WTC11 (cell line): Measurements from ENCODE around the gene PPDPF. TPM values are rescaled to one million over a fixed set of nuclear protein-coding genes. Genes with fewer than 3 reads are reported as not detected.

Experiments used
- ATAC-seq: fragments of 200-7000 bp; cut with Tn5 transposase; 2 replicates; pipeline ENCODE4 v1.10.0; 2021; ENCODE audit warnings: mild to moderate bottlenecking, moderate library complexity
- CTCF ChIA-PET: fragments of 300-600 bp; sonication (Branson Sonifier 250); formaldehyde crosslinking; loops from one replicate; lab custom pipeline; 2021; ENCODE audit warnings: antibody characterized with exemption; lab: Charles Lee
- POLR2A ChIA-PET: fragments of 350-600 bp; sonication (Branson Sonifier 250); formaldehyde crosslinking; loops from one replicate; lab custom pipeline; 2021; ENCODE audit warnings: antibody characterized with exemption; lab: Charles Lee
- DNase-seq: peaks from one replicate; pipeline ENCODE4 v3.0.0; 2021; ENCODE audit warnings: low spot score
- H3K27ac Mint-ChIP-seq: 2 replicates; pipeline ENCODE4 v1.8.0; 2021; ENCODE audit warnings: mixed read lengths
- H3K27me3 Mint-ChIP-seq: 2 replicates; pipeline ENCODE4 v1.8.0; 2021; ENCODE audit warnings: low read depth, mild to moderate bottlenecking, moderate library complexity, mixed read lengths
- H3K36me3 Mint-ChIP-seq: 2 replicates; pipeline ENCODE4 v1.8.0; 2021; ENCODE audit warnings: mixed read lengths
- H3K4me1 Mint-ChIP-seq: 2 replicates; pipeline ENCODE4 v1.8.0; 2022; ENCODE audit warnings: mixed read lengths
- H3K4me3 Mint-ChIP-seq: 2 replicates; pipeline ENCODE4 v1.8.0; 2021; ENCODE audit warnings: mild to moderate bottlenecking, moderate library complexity, mixed read lengths
- H3K9me3 Mint-ChIP-seq: 2 replicates; pipeline ENCODE4 v1.8.0; 2021; ENCODE audit warnings: mixed read lengths
- ATF1 ChIP-seq: sonication (generic); formaldehyde crosslinking; IDR thresholded peaks from 2 replicates; pipeline ENCODE4 v1.8.1; 2023; ENCODE audit warnings: mild to moderate bottlenecking, moderate library complexity, missing genetic modification reagents
- CBFB ChIP-seq: sonication (generic); formaldehyde crosslinking; IDR thresholded peaks from 2 replicates; pipeline ENCODE4 v1.8.1; 2022; ENCODE audit warnings: mild to moderate bottlenecking, low read depth, missing genetic modification reagents
- E2F5 ChIP-seq: sonication (generic); formaldehyde crosslinking; IDR thresholded peaks from 2 replicates; pipeline ENCODE4 v1.8.1; 2022; ENCODE audit warnings: mild to moderate bottlenecking, moderate library complexity, missing genetic modification reagents
- FOXJ3 ChIP-seq: sonication (generic); formaldehyde crosslinking; IDR thresholded peaks from 2 replicates; pipeline ENCODE4 v1.9.0; 2021; ENCODE audit warnings: missing genetic modification reagents, mild to moderate bottlenecking, borderline replicate concordance
- GTF2I ChIP-seq: fragments of 250-450 bp; sonication (Bioruptor Pico); conservative IDR thresholded peaks from 2 replicates; pipeline ENCODE4 v1.4.0; 2021; ENCODE audit warnings: mild to moderate bottlenecking
- RELA ChIP-seq: sonication (generic); formaldehyde crosslinking; IDR thresholded peaks from 2 replicates; pipeline ENCODE4 v1.8.1; 2022; ENCODE audit warnings: missing genetic modification reagents, mild to moderate bottlenecking, borderline replicate concordance
- SOX15 ChIP-seq: fragments of 250-450 bp; sonication (Bioruptor Pico); IDR thresholded peaks from 2 replicates; pipeline ENCODE4 v1.9.0; 2021; ENCODE audit warnings: mild to moderate bottlenecking
- TEAD4 ChIP-seq: sonication (generic); formaldehyde crosslinking; IDR thresholded peaks from 2 replicates; pipeline ENCODE4 v1.8.0; 2022; ENCODE audit warnings: mild to moderate bottlenecking, missing genetic modification reagents
- ZNF219 ChIP-seq: sonication (generic); formaldehyde crosslinking; IDR thresholded peaks from 2 replicates; pipeline ENCODE4 v1.8.0; 2023; ENCODE audit warnings: missing genetic modification reagents, mild to moderate bottlenecking, borderline replicate concordance
- ZNF263 ChIP-seq: sonication (generic); formaldehyde crosslinking; IDR thresholded peaks from 2 replicates; pipeline ENCODE4 v1.8.1; 2022; ENCODE audit warnings: low read depth, mild to moderate bottlenecking, moderate library complexity, missing genetic modification reagents
- ZNF317 ChIP-seq: sonication (generic); formaldehyde crosslinking; IDR thresholded peaks from 2 replicates; pipeline ENCODE4 v1.8.1; 2023; ENCODE audit warnings: low read depth, mild to moderate bottlenecking, moderate library complexity, missing genetic modification reagents, borderline replicate concordance
- ZNF396 ChIP-seq: fragments of 250-450 bp; sonication (Bioruptor Pico); IDR thresholded peaks from 2 replicates; pipeline ENCODE4 v1.8.0; 2021; ENCODE audit warnings: mild to moderate bottlenecking, moderate library complexity, borderline replicate concordance
- ZNF423 ChIP-seq: fragments of 250-450 bp; sonication (Bioruptor Pico); IDR thresholded peaks from 2 replicates; pipeline ENCODE4 v2.1.2; 2022; ENCODE audit warnings: mild to moderate bottlenecking, moderate library complexity
- total RNA-seq: library from RNA; stranded (reverse); gene quantifications from 3 replicates; pipeline ENCODE4 v1.2.3, GENCODE V29; 2021
- TF ChIP-seq, protein P1 (sequence below): sonication (generic); formaldehyde crosslinking; IDR thresholded peaks from 2 replicates; pipeline ENCODE4 v1.8.0; 2023; ENCODE audit warnings: missing genetic modification reagents, mild to moderate bottlenecking, borderline replicate concordance
- TF ChIP-seq, protein P2 (sequence below): sonication (generic); formaldehyde crosslinking; IDR thresholded peaks from 2 replicates; pipeline ENCODE4 v1.8.1; 2022; ENCODE audit warnings: low read depth, missing genetic modification reagents, borderline replicate concordance
- TF ChIP-seq, protein P3 (sequence below): sonication (generic); formaldehyde crosslinking; IDR thresholded peaks from 2 replicates; pipeline ENCODE4 v1.8.0; 2022; ENCODE audit warnings: mild to moderate bottlenecking, missing genetic modification reagents
- TF ChIP-seq, protein P4 (sequence below): sonication (generic); formaldehyde crosslinking; IDR thresholded peaks from 2 replicates; pipeline ENCODE4 v1.8.1; 2023; ENCODE audit warnings: mild to moderate bottlenecking, missing genetic modification reagents
- TF ChIP-seq, protein P5 (sequence below): sonication (generic); formaldehyde crosslinking; IDR thresholded peaks from 2 replicates; pipeline ENCODE4 v1.8.0; 2022; ENCODE audit warnings: mild to moderate bottlenecking, missing genetic modification reagents
- TF ChIP-seq, protein P6 (sequence below): sonication (generic); formaldehyde crosslinking; IDR thresholded peaks from 2 replicates; pipeline ENCODE4 v1.8.1; 2023; ENCODE audit warnings: mild to moderate bottlenecking, missing genetic modification reagents

PPDPF gene
- total RNA-seq, 1 experiment from 2014 or later, result 170 TPM

DNA sequence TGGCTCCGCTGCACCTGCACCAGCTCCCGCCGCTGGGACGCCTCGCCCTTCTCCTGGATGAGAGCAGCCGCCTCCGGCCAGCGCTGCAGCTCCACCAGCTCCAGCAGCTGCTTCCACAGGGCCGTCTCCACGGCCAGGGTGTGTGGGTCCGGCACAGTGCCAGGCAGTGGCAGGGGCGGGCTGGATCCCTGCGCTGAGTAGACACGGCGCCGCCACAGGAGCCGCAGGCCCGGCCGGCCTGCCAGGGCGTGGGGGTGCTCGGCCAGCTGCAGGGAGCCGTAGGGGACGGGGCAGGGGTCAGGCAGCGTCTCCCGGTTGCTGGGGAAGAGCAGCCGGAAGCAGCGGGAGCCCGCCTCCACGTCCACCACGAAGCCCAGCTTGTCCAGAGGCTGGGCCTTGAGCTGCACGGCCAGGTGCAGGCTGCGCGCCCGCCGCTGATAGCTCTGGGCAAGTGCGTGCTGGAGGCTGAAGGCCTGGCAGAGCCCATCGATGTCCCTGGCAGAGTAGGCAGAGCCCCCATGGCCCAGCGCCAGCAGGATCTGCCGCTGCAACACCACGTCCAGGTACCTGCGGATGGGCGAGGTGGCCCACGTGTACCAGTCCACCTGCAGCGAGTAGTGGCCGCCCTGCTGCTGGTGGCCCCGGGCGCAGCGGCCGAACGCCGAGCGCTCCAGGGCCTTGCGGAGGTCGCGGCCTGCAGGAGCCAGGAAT is 42.8 kb downstream of the PPDPF start (continued):
- TF ChIP-seq, protein P1, sequence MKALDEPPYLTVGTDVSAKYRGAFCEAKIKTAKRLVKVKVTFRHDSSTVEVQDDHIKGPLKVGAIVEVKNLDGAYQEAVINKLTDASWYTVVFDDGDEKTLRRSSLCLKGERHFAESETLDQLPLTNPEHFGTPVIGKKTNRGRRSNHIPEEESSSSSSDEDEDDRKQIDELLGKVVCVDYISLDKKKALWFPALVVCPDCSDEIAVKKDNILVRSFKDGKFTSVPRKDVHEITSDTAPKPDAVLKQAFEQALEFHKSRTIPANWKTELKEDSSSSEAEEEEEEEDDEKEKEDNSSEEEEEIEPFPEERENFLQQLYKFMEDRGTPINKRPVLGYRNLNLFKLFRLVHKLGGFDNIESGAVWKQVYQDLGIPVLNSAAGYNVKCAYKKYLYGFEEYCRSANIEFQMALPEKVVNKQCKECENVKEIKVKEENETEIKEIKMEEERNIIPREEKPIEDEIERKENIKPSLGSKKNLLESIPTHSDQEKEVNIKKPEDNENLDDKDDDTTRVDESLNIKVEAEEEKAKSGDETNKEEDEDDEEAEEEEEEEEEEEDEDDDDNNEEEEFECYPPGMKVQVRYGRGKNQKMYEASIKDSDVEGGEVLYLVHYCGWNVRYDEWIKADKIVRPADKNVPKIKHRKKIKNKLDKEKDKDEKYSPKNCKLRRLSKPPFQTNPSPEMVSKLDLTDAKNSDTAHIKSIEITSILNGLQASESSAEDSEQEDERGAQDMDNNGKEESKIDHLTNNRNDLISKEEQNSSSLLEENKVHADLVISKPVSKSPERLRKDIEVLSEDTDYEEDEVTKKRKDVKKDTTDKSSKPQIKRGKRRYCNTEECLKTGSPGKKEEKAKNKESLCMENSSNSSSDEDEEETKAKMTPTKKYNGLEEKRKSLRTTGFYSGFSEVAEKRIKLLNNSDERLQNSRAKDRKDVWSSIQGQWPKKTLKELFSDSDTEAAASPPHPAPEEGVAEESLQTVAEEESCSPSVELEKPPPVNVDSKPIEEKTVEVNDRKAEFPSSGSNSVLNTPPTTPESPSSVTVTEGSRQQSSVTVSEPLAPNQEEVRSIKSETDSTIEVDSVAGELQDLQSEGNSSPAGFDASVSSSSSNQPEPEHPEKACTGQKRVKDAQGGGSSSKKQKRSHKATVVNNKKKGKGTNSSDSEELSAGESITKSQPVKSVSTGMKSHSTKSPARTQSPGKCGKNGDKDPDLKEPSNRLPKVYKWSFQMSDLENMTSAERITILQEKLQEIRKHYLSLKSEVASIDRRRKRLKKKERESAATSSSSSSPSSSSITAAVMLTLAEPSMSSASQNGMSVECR (CRISPR knock-in tag), result no peak
- TF ChIP-seq ZNF219 (CRISPR knock-in tag) (no peak), GTF2I (CRISPR knock-in tag) (no peak), ZNF396 (CRISPR knock-in tag) (no peak), ZNF423 (CRISPR knock-in tag) (no peak), ATF1 (CRISPR knock-in tag) (no peak), RELA (CRISPR knock-in tag) (no peak), E2F5 (no peak), TEAD4 (CRISPR knock-in tag) (no peak), FOXJ3 (CRISPR knock-in tag) (no peak)
- TF ChIP-seq, protein P2, sequence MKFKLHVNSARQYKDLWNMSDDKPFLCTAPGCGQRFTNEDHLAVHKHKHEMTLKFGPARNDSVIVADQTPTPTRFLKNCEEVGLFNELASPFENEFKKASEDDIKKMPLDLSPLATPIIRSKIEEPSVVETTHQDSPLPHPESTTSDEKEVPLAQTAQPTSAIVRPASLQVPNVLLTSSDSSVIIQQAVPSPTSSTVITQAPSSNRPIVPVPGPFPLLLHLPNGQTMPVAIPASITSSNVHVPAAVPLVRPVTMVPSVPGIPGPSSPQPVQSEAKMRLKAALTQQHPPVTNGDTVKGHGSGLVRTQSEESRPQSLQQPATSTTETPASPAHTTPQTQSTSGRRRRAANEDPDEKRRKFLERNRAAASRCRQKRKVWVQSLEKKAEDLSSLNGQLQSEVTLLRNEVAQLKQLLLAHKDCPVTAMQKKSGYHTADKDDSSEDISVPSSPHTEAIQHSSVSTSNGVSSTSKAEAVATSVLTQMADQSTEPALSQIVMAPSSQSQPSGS (CRISPR knock-in tag), result no peak
- TF ChIP-seq, protein P3, sequence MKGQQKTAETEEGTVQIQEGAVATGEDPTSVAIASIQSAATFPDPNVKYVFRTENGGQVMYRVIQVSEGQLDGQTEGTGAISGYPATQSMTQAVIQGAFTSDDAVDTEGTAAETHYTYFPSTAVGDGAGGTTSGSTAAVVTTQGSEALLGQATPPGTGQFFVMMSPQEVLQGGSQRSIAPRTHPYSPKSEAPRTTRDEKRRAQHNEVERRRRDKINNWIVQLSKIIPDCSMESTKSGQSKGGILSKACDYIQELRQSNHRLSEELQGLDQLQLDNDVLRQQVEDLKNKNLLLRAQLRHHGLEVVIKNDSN (CRISPR knock-in tag), result no peak
- TF ChIP-seq, protein P4, sequence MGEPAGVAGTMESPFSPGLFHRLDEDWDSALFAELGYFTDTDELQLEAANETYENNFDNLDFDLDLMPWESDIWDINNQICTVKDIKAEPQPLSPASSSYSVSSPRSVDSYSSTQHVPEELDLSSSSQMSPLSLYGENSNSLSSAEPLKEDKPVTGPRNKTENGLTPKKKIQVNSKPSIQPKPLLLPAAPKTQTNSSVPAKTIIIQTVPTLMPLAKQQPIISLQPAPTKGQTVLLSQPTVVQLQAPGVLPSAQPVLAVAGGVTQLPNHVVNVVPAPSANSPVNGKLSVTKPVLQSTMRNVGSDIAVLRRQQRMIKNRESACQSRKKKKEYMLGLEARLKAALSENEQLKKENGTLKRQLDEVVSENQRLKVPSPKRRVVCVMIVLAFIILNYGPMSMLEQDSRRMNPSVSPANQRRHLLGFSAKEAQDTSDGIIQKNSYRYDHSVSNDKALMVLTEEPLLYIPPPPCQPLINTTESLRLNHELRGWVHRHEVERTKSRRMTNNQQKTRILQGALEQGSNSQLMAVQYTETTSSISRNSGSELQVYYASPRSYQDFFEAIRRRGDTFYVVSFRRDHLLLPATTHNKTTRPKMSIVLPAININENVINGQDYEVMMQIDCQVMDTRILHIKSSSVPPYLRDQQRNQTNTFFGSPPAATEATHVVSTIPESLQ (CRISPR knock-in tag), result no peak

DNA sequence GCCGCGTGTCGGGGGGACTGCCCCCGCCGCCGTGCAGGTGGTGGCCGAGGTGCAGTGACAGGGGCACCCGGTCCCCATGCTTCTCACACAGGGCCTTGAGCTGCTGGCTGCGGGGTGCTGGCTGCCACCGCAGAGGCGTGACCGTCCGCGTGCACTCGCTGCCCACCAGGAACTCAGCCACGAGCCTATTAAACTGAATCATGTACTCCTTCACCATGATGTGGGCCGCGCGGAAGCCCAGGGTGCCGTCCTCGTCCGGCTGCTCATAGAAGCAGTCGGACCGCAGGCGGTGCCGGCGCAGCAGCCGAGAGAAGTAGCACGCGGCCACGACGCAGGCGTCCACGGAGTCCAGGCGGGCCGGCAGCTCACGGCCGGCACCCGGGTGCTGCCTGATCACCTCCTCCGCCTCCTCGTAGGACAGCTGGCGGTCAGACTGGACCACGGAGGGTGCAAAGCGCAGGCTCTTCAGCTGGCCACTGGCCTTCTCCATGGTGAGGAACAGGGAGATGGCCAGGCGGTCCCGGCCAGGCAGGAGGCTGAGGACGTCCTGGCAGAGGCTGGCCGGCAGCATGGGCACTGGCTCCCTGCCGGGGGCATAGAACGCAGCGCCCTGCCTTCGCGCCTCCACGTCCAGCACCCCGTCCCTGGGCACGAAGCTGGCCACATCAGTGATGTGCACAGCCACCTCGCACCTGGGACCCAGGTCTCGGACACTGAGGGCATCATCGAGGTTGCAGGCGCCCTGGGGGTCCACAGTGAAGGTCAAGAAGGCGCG is 43.7 kb downstream of the PPDPF start:
- H3K4me1 Mint-ChIP-seq, result no peaks in the 10 kb centered on the region
- ATAC-seq (no peak), DNase-seq (no peak)
- ChIA-PET POLR2A (no interaction called here), CTCF (interaction anchor here (1.4 kb wide), 1 partner anchor 9 kb away, joined by 3 read pairs; no protein-coding TSS in a partner anchor)
- no peak overlapping the region for H3K4me3 Mint-ChIP-seq
- peaks cover 3% of the 10 kb centered on the region for H3K36me3 Mint-ChIP-seq
- H3K27ac Mint-ChIP-seq, result no peak overlapping the region
- no peaks in the 10 kb centered on the region for H3K9me3 Mint-ChIP-seq
- no peaks in the 10 kb centered on the region for H3K27me3 Mint-ChIP-seq
- no peak for TF ChIP-seq ZNF263 (CRISPR knock-in tag)
- TF ChIP-seq TEAD4 (CRISPR knock-in tag), result no peak
- TF ChIP-seq CBFB, result no peak
- no peak for TF ChIP-seq SOX15 (CRISPR knock-in tag)
- TF ChIP-seq ZNF396 (CRISPR knock-in tag), result no peak
- no peak for TF ChIP-seq GTF2I (CRISPR knock-in tag)
- TF ChIP-seq, protein P2 (CRISPR knock-in tag), result no peak
- TF ChIP-seq, protein P5, sequence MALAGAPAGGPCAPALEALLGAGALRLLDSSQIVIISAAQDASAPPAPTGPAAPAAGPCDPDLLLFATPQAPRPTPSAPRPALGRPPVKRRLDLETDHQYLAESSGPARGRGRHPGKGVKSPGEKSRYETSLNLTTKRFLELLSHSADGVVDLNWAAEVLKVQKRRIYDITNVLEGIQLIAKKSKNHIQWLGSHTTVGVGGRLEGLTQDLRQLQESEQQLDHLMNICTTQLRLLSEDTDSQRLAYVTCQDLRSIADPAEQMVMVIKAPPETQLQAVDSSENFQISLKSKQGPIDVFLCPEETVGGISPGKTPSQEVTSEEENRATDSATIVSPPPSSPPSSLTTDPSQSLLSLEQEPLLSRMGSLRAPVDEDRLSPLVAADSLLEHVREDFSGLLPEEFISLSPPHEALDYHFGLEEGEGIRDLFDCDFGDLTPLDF (CRISPR knock-in tag), result no peak
- TF ChIP-seq, protein P6, sequence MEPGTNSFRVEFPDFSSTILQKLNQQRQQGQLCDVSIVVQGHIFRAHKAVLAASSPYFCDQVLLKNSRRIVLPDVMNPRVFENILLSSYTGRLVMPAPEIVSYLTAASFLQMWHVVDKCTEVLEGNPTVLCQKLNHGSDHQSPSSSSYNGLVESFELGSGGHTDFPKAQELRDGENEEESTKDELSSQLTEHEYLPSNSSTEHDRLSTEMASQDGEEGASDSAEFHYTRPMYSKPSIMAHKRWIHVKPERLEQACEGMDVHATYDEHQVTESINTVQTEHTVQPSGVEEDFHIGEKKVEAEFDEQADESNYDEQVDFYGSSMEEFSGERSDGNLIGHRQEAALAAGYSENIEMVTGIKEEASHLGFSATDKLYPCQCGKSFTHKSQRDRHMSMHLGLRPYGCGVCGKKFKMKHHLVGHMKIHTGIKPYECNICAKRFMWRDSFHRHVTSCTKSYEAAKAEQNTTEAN (CRISPR knock-in tag), result no peak
- no peak for TF ChIP-seq ZNF317 (CRISPR knock-in tag)
